Daoy (cell line): Measurements from ENCODE around the gene HBM. TPM values are rescaled to one million over a fixed set of nuclear protein-coding genes. Genes with fewer than 3 reads are reported as not detected.
A peak's percentile ranks its signal among the peaks of the same experiment; 100 is the strongest.
"Not testable (repeated sequence)": the region's sequence is repeated elsewhere in the genome, so short reads cannot be mapped to it uniquely, and the experiment has no call there.

Source experiments
- DNase-seq: peaks from one replicate; pipeline ENCODE4 v3.0.0-alpha.2; 2015; ENCODE audit warnings: low read depth
- total RNA-seq: library from RNA; depleted of rRNA; stranded (reverse); fragments of >200 nt; shearing (Covaris generic); gene quantifications from 2 replicates; pipeline ENCODE4 v1.2.3, GENCODE V29; 2014

HBM gene
- total RNA-seq, 1 experiment from 2014 or later = not detected

DNA sequence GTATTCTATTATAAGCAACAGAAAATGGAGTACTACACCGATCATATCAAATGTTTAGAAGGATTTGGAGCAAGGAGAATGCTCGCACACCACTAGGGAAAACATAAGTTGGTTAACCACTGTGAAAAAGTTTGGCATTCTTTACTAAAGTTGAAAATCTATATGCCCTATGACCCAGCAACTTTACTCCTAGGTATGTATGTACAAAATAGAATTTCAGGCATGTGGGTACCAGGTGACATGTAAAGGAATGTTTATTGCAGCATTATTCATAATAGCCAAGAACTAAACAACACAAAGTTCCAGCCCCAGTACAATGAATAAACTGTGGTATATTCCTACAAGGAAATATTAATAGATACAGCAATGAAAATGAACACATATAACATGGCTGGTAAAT lies 19.1 kb upstream of the HBM start:
- DNase-seq = no peak

DNA sequence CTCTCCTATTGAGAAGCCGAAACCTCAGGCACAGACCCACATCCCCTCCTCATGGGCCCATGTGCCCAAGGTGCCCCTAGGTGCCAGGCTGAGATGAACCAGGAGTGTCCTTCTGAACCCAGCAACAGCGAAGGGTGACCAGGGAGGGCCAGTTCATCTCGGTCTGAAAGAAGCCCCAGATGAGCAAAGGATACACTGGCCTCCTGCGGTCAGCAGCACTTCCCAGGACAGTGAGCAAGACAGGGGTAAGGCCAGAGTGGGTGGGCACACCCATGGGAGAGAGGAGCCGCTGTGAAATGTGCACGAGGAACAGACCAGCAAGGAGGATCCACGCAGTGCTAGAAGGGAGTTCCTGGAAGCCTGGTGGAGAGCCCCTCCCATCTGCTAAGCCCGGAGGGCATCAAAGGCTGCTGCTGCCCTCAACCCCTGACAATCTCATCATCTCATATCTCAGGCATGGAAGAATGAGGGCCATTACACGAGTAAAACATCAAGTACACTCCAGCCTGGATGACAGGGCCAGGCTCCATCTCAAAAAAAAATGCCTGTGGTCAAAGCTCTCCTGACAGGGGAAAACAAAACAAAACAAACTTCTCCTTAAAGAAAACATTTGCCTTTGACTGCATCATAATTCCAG lies 16.6 kb upstream of the HBM start:
- peak; percentile 48 for DNase-seq

GRCh38 chr16:152141-153128 lies 13.3 kb upstream of the HBM start, which contains the start of gene HBZ:
Gene HBZ (plus strand): TSS chr16:152644. CDS start chr16:152910, 266 bp downstream.
- no peak for DNase-seq

GRCh38 chr16:153129-153521 lies 12.7 kb upstream of the HBM start:
- not testable (repeated sequence) for DNase-seq

DNA sequence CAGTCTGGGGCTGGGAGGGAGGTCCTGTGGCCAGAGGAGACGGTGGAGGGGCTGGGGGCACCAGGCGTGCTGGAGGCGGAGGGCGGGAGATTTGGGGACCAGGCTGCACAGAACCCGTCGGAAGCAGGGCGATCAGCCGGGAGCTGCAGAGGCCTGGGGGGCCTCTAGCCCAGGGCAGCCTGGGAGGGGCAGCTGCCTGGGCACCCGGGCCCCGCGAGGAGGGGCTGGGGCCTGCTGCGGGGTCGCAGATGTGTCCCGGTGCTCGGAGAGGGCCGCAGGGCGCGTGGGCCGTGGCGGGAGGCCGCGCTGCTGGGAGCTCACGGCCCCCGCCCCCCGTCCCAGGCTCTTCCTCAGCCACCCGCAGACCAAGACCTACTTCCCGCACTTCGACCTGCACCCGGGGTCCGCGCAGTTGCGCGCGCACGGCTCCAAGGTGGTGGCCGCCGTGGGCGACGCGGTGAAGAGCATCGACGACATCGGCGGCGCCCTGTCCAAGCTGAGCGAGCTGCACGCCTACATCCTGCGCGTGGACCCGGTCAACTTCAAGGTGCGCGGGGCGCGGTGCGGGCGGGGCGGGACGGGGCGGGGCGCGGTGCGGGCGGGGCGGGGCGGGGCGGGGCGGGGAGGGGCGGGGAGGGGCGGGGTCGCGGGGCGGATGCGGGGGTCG lies 12.1 kb upstream of the HBM start:
- not testable (repeated sequence) for DNase-seq

GRCh38 chr16:154217-155030 lies 11.4 kb upstream of the HBM start:
- DNase-seq = peak; percentile 45

- no peak for DNase-seq
Measured at GRCh38 chr16:155031-155398, 10.8 kb upstream of the HBM start.

DNA sequence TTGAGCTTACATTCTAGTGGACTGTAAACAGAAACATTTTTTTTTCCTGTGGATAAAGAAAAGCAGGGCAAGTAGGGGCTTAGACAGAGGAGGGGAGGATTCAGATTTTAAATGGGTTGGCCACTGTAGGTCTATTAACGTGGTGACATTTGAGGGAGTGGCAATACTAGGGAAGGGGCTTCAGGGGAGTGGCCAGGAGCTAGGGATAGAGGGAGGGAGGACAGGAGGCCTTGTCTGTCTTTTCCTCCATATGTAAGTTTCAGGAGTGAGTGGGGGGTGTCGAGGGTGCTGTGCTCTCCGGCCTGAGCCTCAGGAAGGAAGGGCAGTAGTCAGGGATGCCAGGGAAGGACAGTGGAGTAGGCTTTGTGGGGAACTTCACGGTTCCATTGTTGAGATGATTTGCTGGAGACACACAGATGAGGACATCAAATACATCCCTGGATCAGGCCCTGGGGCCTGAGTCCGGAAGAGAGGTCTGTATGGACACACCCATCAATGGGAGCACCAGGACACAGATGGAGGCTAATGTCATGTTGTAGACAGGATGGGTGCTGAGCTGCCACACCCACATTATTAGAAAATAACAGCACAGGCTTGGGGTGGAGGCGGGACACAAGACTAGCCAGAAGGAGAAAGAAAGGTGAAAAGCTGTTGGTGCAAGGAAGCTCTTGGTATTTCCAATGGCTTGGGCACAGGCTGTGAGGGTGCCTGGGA lies 6.5 kb upstream of the HBM start:
- no peak for DNase-seq

- not testable (repeated sequence) for DNase-seq
Measured at GRCh38 chr16:160242-160641, 5.5 kb upstream of the HBM start.

- DNase-seq = no peak
Measured at GRCh38 chr16:160691-161190, 5.0 kb upstream of the HBM start.

GRCh38 chr16:162271-162991 lies 3.3 kb upstream of the HBM start:
- DNase-seq = no peak

- not testable (repeated sequence) for DNase-seq
Measured at GRCh38 chr16:163139-163538, 2.6 kb upstream of the HBM start.

DNA sequence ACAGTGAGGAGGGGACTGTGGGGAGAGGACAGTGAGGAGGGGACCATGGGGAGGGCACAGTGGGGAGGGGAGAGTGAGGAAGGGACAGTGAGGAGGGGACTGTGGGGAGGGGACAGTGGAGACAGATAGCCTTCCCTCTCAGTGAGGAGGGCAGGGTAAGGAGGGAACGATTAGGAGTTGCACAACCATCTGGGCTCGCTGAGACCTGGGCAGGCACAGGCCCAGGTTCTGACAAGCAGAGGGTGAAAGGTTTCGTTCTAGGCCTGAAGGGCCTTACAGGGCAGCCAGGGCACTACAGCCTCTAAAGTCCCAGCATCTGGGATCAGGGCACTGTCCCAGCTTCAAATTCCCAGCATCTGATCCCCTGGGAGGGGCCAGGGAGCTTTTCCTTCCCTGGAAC lies 2.1 kb upstream of the HBM start:
- DNase-seq = not testable (repeated sequence)

DNA sequence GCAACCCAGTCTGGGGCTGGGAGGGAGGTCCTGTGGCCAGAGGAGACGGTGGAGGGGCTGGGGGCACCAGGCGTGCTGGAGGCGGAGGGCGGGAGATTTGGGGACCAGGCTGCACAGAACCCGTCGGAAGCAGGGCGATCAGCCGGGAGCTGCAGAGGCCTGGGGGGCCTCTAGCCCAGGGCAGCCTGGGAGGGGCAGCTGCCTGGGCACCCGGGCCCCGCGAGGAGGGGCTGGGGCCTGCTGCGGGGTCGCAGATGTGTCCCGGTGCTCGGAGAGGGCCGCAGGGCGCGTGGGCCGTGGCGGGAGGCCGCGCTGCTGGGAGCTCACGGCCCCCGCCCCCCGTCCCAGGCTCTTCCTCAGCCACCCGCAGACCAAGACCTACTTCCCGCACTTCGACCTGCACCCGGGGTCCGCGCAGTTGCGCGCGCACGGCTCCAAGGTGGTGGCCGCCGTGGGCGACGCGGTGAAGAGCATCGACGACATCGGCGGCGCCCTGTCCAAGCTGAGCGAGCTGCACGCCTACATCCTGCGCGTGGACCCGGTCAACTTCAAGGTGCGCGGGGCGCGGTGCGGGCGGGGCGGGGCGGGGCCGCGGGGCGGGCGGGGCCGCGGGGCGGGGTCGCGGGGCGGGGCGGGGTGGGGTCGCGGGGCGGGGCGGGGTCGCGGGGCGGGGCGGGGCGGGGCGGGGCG lies 1.5 kb upstream of the HBM start:
- DNase-seq = not testable (repeated sequence)

GRCh38 chr16:164827-165538 lies 795 bp upstream of the HBM start:
- no peak for DNase-seq

- DNase-seq = no peak
Measured at GRCh38 chr16:166375-167121, 770 bp downstream of the HBM start.

GRCh38 chr16:167122-167690 lies 1.4 kb downstream of the HBM start:
- DNase-seq = no peak

DNA sequence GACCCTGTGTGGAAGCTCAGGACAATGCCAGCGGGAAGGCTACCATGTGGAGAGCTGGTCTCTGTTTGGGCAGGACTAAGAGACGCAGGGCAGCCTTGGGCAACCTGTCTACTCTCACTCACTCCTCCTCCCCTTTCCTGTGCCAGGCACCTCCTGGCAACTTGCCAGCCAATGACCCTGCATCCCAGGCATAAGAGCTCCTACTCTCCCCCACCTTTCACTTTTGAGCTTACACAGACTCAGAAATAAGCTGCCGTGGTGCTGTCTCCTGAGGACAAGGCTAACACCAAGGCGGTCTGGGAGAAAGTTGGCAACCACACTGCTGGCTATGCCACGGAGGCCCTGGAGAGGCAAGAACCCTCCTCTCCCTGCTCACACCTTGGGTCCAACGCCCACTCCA lies 2.6 kb downstream of the HBM start:
- peak; percentile 29 for DNase-seq
